Medulla oblongata (tissue), 1 donor: Measurements from ENCODE around the gene ZBTB32.

Experiments
- DNase-seq: peaks from one replicate; pipeline ENCODE4 v3.0.0-alpha.2; 2015; ENCODE audit errors: extremely low spot score

ZBTB32 gene

DNA sequence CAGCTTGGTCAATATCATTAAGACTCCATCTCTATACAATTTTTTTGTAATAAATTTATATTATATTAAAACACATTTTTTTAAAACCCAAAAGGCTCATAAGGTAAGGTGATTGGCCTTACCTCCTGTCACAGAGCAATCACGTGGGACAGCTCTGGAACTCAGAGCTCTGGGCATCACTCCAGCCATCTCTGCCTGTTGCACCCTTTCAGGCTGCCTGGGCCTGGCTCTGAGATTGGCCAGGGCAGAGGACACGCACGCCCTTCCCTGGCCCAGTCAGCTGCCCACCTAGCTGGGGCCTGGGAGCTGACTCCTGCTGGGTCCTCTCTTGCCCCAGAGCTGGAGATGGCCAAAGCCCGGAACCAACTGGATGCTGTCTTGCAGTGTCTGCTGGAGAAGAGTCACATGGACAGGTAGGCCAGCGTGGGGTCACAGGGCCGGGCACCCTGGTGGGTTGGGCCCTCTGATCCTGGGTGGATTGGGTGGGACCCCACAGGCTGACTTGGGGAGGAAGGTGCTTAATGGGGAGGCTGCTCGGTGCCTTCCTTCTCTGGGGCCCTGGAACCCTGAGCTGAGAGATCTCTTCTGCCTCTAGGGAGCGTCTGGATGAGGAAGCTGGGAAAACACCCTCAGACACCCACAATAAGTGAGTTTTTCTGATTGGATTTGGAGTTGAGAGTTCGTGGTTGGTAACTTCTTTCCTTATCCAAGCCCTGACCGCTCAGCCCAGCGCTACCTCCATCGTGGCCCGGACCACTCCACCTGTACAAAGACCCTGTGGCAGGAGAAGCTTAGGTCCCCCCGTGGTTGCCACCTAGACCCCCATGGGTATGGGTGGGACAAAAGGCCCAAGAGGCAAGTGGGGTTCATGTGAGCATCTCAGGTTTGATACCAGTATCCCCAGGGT, 47.7 kb downstream of the ZBTB32 start:
- no peak for DNase-seq

DNA sequence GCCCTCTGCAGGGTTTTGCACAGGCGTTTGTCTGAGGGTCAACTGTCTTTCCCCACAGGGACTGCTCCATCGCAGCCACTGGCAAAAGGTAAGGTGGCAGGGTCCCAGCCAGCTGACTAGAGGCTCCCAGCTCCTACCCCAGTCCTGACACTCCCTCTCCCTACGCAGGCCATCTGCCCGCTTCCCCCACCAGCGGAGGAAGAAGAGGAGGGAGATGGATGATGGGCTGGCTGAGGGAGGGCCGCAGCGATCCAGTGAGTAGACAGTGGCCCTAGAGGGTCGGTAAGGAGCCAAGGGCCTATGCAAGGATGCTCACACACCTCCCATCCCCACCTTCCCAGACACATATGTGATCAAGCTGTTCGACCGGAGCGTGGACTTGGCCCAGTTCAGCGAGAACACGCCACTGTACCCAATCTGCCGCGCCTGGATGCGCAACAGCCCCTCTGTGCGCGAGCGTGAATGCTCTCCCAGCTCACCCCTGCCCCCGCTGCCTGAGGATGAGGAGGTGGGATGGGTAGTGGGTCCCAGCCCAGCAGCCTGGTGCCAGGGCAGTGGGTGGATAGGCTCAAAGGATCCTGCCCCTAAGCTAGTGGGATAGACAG, 48.5 kb downstream of the ZBTB32 start:
- no peak for DNase-seq

DNA sequence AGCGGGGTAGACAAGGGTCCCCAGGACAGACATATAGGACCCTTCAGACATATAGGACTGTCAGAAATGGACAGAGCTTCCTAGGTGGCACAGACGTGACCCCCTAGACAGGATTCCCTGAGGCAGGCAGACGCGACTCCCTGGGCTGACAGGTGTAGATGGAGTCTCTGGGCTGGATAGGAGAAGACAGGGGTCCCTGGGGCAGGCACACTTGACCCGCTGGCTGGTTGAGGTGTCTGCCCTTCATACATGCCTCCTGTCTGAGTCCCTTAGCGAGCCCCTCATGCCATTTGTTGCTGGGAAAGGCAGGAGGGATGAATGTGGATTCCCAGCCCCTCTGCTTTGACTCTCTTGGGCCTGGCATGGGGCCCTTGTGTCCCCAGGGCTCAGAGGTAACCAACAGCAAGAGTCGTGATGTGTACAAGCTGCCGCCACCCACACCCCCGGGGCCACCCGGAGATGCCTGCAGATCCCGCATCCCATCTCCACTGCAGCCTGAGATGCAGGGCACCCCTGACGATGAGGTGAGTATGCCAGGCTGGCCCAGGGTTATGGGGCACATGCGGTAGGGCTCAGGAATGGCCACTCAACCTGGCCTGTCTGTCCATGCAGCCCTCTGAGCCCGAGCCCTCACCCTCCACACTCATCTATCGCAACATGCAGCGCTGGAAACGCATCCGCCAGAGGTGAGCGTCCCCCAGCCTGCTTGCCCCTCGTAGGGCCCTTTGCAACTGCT, 49.4 kb downstream of the ZBTB32 start:
- no peak for DNase-seq

DNA sequence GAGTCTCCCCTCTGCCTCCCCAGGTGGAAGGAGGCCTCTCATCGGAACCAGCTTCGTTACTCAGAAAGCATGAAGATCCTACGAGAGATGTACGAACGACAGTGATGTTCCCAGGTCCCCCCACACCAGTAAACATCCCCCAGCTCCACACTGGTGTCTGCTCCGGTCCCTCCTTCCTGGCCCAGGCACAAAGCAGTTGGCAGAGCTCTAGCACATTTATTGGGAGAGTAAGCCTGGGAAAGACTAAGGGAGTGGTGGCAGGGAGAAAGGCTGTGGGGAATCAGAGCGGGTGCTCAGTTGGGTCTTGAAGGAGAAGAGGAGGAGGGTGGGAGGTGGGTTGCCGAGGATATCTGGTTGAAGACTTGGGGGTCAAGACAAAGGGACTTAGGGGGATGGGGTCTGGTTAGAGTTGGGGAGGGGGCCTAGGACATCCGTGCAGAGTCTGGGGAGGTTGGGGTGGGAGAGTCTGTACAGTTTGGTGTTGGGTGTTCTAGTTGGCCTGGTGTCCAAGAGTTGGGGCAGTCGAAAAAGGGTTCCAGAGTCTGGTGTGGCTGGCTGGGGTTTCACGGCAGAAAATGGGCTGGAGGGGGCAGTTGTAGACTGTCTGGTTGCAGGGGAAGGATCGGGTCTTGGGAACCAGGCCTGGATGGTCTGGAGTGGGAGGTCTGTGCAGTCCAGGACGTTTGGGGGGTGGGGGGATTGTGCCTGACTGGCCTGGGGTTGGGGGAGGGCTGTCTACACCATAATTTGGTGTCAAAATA, 50.2 kb downstream of the ZBTB32 start:
- DNase-seq, result no peak

GRCh38 chr19:35755131-35755549, 50.8 kb downstream of the ZBTB32 start:
- DNase-seq, result no peak

- no peak for DNase-seq
Measured at GRCh38 chr19:35755550-35756376, 51.4 kb downstream of the ZBTB32 start.

- DNase-seq, result peak; percentile 48
Measured at GRCh38 chr19:35756377-35757230, 52.2 kb downstream of the ZBTB32 start, which contains the start of gene HSPB6. HSPB6 (minus strand) TSS chr19:35757029; CDS start chr19:35757008, 21 bp downstream.

GRCh38 chr19:35757231-35757748, 52.9 kb downstream of the ZBTB32 start:
- peak; percentile 66 for DNase-seq

DNA sequence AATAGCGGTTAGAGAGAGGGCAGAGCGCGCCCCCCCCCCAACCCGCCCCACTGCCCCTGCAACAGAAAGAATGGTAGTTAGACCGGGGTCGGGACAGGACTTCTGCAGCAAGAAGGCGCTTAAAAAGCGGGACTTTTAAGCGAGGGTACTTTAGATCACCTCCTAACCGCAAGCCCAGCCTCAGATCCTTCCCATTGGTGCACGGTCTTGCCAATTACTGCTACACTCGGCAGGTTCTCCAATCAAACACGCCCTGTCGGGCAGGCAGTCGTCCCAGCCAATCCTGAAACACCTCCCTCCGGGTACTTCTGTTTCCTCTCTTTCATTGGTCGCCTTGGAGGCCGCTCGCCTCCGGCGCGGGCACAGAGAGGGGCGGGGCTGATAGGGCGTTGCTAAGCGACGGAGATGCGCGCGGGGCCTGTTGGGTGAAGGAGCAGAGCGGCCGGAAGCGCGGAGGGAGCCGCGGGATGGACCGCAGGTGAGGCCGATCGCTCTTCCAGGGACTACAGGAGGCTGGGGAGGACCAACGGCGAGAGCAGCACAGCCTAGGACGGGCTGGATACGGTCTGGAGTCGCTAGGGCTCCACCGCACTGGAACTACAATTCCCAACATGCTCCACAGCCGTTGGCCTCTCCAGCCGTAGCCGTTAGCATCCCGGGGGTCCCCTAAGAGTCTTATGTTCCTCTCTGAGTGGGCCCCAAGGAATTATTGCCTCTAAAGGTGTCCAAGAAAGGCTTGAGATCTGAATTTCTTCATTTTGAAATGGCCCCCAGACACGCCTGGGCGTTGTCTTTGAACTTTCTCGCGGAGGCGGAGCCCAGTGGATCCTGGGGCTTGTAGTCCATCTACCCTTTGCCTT, 53.6 kb downstream of the ZBTB32 start, which contains the start of gene PROSER3:
PROSER3 (plus strand) TSS at position 428 of the 860 bp plus-strand sequence; CDS start at position 468, 40 bp downstream.
- peak; percentile 100 for DNase-seq

- no peak for DNase-seq
Measured at GRCh38 chr19:35759697-35760096, 55.3 kb downstream of the ZBTB32 start.

GRCh38 chr19:35760711-35761349, 56.5 kb downstream of the ZBTB32 start:
- DNase-seq, result no peak

DNA sequence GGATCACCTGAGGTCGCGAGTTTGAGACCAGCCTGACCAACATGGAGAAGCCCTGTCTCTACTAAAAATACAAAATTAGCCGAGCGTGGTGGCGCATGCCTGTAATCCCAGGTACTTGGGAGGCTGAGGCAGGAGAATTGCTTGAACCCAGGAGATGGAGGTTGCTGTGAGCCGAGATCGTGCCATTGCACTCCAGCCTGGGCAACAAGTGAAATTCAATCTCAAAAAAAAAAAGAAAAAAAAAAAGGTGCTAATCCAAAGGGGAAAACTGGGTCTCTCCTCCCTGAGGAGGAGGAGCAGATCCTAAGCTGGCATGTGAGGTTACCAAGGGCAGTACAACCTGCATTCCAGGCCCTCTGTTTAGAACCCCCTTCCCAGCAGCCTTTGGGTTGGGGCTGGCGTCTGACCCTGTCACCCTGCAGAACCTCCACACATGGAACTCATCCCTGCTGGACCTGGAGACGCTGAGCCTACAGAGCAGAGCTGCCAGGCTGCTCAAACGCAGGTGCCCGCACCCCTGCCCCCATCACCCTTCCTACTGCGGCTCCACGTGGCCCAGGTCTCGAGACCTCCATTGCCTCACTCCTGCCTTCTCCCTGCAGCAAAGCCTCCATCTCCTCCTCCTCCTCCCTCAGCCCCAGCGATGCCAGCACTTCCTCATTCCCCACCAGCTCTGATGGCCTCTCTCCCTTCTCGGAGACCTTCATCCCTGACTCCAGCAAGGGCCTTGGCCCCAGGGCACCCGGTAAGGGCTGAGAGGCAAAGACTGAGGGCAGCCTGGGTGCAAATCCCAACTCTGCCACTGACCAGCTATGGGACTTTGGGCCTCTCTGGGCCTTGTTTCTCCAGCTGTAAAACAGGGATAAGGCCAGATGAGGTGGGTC, 60.3 kb downstream of the ZBTB32 start:
- no peak for DNase-seq
